ENCODE data around the gene MORN5.

MORN5 gene

GRCh38 chr9:122184551-122184950, 24.8 kb downstream of the MORN5 start:
- no peak for TF ChIP-seq CTCF (IDR thresholded peaks at IDR 0.05; ENCODE audit: low read depth, low read length)
- no peak for DNase-seq (ENCODE audit: low read depth, low spot score)
- in situ Hi-C loops (cut with HindIII; ENCODE audit: low sequenced_read_pairs) = no loop called here

GRCh38 chr9:122186301-122186700, 26.6 kb downstream of the MORN5 start:
- no peak for DNase-seq (ENCODE audit: low read depth, low spot score)
- no peak for TF ChIP-seq CTCF (IDR thresholded peaks at IDR 0.05; ENCODE audit: low read depth, low read length)
- in situ Hi-C loops (cut with HindIII; ENCODE audit: low sequenced_read_pairs) = no loop called here
- no peak overlapping the region for H3K4me3 ChIP-seq (ENCODE audit: low read depth, low read length)

More at GRCh38 chr9:122184551-122184950, 24.8 kb downstream of the MORN5 start:
- no peak overlapping the region for H3K4me3 ChIP-seq (ENCODE audit: low read depth, low read length)

GRCh38 chr9:122186777-122187470, 27.2 kb downstream of the MORN5 start:
- DNase-seq (ENCODE audit: low read depth, low spot score) = no peak
- H3K4me3 ChIP-seq (ENCODE audit: low read depth, low read length) = no peak overlapping the region
- no peak for TF ChIP-seq CTCF (IDR thresholded peaks at IDR 0.05; ENCODE audit: low read depth, low read length)
- in situ Hi-C loops (cut with HindIII; ENCODE audit: low sequenced_read_pairs) = no loop called here

GRCh38 chr9:122188369-122188768, 28.7 kb downstream of the MORN5 start:
- TF ChIP-seq CTCF (IDR thresholded peaks at IDR 0.05; ENCODE audit: low read depth, low read length) = no peak
- no peak overlapping the region for H3K4me3 ChIP-seq (ENCODE audit: low read depth, low read length)
- in situ Hi-C loops (cut with HindIII; ENCODE audit: low sequenced_read_pairs) = no loop called here
- DNase-seq (ENCODE audit: low read depth, low spot score) = no peak

- TF ChIP-seq CTCF (IDR thresholded peaks at IDR 0.05; ENCODE audit: low read depth, low read length) = no peak
- in situ Hi-C loops (cut with HindIII; ENCODE audit: low sequenced_read_pairs) = no loop called here
- no peak overlapping the region for H3K4me3 ChIP-seq (ENCODE audit: low read depth, low read length)
- no peak for DNase-seq (ENCODE audit: low read depth, low spot score)
These were observed 31.1 kb downstream of the MORN5 start for GRCh38 chr9:122190597-122191381.

- in situ Hi-C loops (cut with HindIII; ENCODE audit: low sequenced_read_pairs) = no loop called here
These were observed 31.9 kb downstream of the MORN5 start for GRCh38 chr9:122191584-122191983.

More at GRCh38 chr9:122191584-122191983, 31.9 kb downstream of the MORN5 start:
- DNase-seq (ENCODE audit: low read depth, low spot score) = no peak
- TF ChIP-seq CTCF (IDR thresholded peaks at IDR 0.05; ENCODE audit: low read depth, low read length) = no peak
- no peak overlapping the region for H3K4me3 ChIP-seq (ENCODE audit: low read depth, low read length)
